GM21515 (cell line): ENCODE data around the gene RAB11A.
"Not testable (repeated sequence)": the region's sequence is repeated elsewhere in the genome, so short reads cannot be mapped to it uniquely, and the experiment has no call there.

Experiments
- ATAC-seq: cut with Tn5 transposase; IDR thresholded peaks from one replicate; pipeline ENCODE4 v1.9.1; 2021; ENCODE audit not compliant: unreplicated experiment

RAB11A gene

GRCh38 chr15:65841121-65841930, 28.0 kb upstream of the RAB11A start:
- ATAC-seq, result no peak

GRCh38 chr15:65845826-65846519, 23.3 kb upstream of the RAB11A start:
- ATAC-seq, result no peak

- ATAC-seq, result no peak
Measured at GRCh38 chr15:65847989-65848388, 21.3 kb upstream of the RAB11A start.

GRCh38 chr15:65851981-65852380, 17.3 kb upstream of the RAB11A start:
- ATAC-seq, result no peak

GRCh38 chr15:65856821-65857455, 12.4 kb upstream of the RAB11A start:
- ATAC-seq, result no peak

- no peak for ATAC-seq
Measured at GRCh38 chr15:65857718-65858402, 11.4 kb upstream of the RAB11A start.

GRCh38 chr15:65862682-65863081, 6.6 kb upstream of the RAB11A start:
- ATAC-seq, result no peak

- no peak for ATAC-seq
Measured at GRCh38 chr15:65863106-65863505, 6.2 kb upstream of the RAB11A start.

GRCh38 chr15:65867244-65867643, 2.0 kb upstream of the RAB11A start:
- no peak for ATAC-seq

- ATAC-seq, result not testable (repeated sequence)
Measured at GRCh38 chr15:65867933-65868332, 1.4 kb upstream of the RAB11A start.

- no peak for ATAC-seq
Measured at GRCh38 chr15:65868546-65869125, 655 bp upstream of the RAB11A start.

- no peak for ATAC-seq
Measured at GRCh38 chr15:65869954-65870871, 922 bp downstream of the RAB11A start.

- no peak for ATAC-seq
Measured at GRCh38 chr15:65870889-65871533, 1.7 kb downstream of the RAB11A start.

- not testable (repeated sequence) for ATAC-seq
Measured at GRCh38 chr15:65871886-65872285, 2.6 kb downstream of the RAB11A start.

GRCh38 chr15:65872596-65872995, 3.3 kb downstream of the RAB11A start:
- ATAC-seq, result not testable (repeated sequence)

- no peak for ATAC-seq
Measured at GRCh38 chr15:65873256-65873655, 4.0 kb downstream of the RAB11A start.

- no peak for ATAC-seq
Measured at GRCh38 chr15:65875458-65875857, 6.2 kb downstream of the RAB11A start.

GRCh38 chr15:65877749-65878148, 8.5 kb downstream of the RAB11A start:
- ATAC-seq, result no peak

GRCh38 chr15:65881766-65882434, 12.6 kb downstream of the RAB11A start:
- ATAC-seq, result no peak
